AG10803 (cell line): Measurements from ENCODE around the gene APBA2.

Source experiments
- DNase-seq: peaks from one replicate; pipeline ENCODE4 v3.0.0; 2010; ENCODE audit warnings: low read depth
- H3K4me3 ChIP-seq: 2 replicates; pipeline ENCODE4 v1.5.1; 2011; ENCODE audit warnings: mild to moderate bottlenecking, low read length, control low read depth
- TF ChIP-seq, protein P1 (sequence below): conservative IDR thresholded peaks from 2 replicates; pipeline ENCODE4 v1.5.1; 2011; ENCODE audit warnings: mild to moderate bottlenecking, low read length, control low read depth, inconsistent platforms

APBA2 gene

DNA sequence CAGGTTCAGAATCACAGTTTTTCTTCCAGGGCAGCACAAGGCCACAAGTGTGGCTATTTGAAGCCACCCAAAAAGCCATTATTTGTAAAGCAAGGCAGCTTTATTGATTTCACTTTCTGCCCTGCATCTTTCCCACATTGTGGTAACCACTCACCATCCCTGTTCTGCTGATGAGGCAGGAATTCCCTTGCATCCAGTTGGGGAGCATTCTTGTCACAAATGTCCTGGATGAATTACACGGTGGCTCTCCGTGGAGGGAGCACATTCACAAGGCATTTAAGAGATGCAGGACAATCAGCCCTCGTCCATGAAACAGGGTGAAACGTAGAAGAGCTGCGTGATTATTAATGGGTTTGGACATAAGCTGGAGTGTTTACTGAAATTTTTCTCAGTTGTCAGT, 111.2 kb downstream of the APBA2 start:
- TF ChIP-seq, protein P1, sequence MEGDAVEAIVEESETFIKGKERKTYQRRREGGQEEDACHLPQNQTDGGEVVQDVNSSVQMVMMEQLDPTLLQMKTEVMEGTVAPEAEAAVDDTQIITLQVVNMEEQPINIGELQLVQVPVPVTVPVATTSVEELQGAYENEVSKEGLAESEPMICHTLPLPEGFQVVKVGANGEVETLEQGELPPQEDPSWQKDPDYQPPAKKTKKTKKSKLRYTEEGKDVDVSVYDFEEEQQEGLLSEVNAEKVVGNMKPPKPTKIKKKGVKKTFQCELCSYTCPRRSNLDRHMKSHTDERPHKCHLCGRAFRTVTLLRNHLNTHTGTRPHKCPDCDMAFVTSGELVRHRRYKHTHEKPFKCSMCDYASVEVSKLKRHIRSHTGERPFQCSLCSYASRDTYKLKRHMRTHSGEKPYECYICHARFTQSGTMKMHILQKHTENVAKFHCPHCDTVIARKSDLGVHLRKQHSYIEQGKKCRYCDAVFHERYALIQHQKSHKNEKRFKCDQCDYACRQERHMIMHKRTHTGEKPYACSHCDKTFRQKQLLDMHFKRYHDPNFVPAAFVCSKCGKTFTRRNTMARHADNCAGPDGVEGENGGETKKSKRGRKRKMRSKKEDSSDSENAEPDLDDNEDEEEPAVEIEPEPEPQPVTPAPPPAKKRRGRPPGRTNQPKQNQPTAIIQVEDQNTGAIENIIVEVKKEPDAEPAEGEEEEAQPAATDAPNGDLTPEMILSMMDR = no peak
- no peak for DNase-seq
- no peak overlapping the region for H3K4me3 ChIP-seq

DNA sequence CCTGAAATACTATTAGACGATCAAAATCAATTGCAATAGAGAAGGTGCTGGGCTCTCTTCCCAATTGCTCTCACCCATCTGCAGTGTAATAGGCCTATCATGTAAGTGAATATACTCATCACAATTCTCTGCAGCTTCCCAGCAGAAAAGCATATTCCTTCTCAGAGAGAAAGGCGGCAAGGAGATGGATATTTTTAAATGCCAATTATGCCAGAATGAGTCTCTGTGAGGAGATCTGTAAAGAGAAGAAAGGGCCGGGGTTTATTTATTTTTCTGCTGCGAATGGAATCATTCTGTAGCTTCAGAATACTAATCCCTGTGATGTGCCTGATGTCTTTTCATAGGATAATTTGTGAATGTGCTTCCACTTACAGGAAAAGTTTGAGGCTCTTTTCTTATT, 112.0 kb downstream of the APBA2 start:
- DNase-seq = no peak
- H3K4me3 ChIP-seq = no peak overlapping the region
- TF ChIP-seq, protein P1 = no peak

DNA sequence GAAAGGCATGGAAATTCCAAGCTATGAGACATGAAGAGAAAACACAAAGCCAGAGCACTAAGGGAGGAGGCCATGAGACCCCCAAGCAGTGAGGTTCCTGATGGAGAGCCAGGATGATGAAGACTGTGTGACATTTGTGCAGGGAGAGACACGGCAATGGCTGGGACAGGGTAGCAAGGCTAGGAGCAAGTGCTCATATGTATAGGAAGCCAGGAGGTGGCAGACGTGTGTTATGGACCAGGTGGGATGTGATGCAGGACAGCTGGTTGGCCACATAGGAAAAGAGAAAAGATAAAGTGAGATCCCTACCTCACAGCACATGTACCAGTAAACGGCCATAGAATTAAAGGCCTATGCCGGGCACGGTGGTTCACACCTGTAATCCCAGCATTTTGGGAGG, 112.7 kb downstream of the APBA2 start:
- TF ChIP-seq, protein P1 = no peak
- DNase-seq = no peak
- no peak overlapping the region for H3K4me3 ChIP-seq

DNA sequence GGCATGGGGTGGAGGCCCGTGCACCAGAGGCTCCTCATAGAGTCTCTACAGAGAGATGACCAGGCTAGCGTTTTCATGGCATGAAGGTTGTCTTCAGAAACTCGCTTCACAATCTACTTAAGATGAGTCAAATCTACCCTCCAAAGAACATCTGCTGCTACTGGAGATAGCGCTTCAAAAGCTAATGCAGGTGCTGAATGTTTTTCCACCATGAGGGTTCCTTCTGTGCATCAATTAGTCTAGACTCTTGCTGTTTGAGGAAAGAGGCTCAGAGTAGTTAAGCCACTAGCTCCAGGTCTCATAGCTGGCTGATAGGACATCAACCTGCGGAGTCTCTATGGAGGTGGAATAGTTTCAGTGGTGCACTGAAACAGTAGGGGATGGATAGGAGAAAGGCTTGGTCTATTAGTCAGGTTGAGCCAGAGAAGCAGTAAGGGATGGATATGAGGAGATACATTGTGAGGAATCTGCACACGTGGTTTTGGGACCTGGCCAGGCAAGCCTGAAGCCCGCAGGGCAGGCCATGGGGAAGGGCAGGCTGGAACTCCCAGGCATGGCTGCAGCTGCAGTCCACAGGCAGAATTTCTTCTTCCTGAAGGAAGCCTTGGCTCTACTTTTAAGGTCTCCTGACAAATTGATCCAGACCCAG, 117.5 kb downstream of the APBA2 start:
- no peak for DNase-seq
- no peak overlapping the region for H3K4me3 ChIP-seq
- TF ChIP-seq, protein P1 = no peak

DNA sequence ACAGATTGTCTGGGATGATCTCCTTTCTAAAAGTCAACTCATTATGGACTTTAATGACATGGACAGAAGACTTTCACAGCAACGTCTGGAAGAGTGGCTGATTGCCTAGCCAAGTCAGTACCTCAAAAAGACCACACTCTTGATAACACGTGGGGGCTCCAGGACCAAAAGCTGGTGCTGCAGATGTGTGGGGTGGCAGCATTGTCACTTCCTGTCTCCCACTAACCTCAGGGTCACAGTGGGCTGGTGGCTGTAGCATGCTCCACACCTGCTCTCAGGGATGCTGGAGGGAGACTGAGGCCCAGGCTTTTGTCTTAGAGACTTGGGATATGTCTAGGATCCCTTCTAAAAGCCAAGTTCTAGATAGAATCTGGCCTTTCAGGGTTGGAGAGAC, 118.1 kb downstream of the APBA2 start:
- TF ChIP-seq, protein P1 = no peak
- DNase-seq = no peak
- H3K4me3 ChIP-seq = no peak overlapping the region

DNA sequence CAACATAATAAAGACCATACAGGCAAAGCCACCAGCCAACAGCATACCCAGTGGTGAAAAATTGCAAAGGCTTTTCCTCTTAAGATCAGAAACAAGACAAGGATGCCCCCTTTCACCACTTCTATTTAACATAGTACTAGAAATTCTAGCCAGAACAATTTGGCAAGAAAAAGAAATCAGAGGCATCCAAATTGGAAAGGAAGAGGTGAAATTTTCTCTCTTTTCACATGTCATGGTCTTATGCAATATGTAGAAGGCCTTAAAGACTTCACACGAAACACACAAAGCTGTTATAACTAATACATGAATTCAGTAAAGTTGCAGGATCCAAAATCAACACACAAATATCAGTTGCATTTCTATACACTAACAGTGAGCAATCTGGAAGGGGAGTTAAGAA, 120.2 kb downstream of the APBA2 start:
- DNase-seq = no peak
- H3K4me3 ChIP-seq = no peak overlapping the region
- TF ChIP-seq, protein P1 = no peak

DNA sequence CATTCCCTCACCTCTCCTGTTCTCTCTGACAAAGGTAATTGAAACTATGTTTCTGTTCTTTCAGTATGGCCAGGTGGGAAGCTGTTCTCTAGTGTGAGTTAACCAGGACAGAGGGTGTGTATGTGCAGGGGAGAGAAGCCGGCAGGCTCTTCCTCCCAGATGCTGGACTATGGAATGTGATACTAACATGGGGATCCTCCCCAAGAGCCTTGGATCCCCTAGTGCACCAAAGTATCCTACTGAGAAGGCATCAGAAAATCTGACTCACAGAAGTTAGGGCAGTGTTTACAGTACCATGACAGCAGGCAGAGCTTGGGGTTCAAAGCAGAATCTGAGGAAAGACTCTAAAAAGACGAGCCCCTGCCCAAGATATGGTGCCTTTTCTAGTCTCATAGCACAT, 123.1 kb downstream of the APBA2 start:
- TF ChIP-seq, protein P1 = no peak
- no peak for DNase-seq
- no peak overlapping the region for H3K4me3 ChIP-seq
